Measurements from ENCODE around the gene XRCC1. TPM values are rescaled to one million over a fixed set of nuclear protein-coding genes. Genes with fewer than 3 reads are reported as not detected.

Gene XRCC1
- total RNA-seq, 4 donors from 2014 or later: 8.0 to 147 (median 15.8) TPM

- H3K9me3 ChIP-seq: no peaks in the 10 kb centered on the region
- H3K27ac ChIP-seq: no peak overlapping the region
- in situ Hi-C loops (cut with MboI; ENCODE audit: low pct_ligation_motif_present in 1 of 4, low pct_unique_long_range_greater_than_20kb in 1 of 4, low sequenced_read_pairs in 3 of 4): no loop called here
- WGBS, 2 donors (ENCODE audit: low coverage in 1 of 2): 96% methylated on average over 9 of the region's 9 CpGs; no CpG with 5 or more reads in 1 of the 2 donors
- no peak for DNase-seq
- TF ChIP-seq EP300 (IDR thresholded peaks at IDR 0.05; ENCODE audit: low read depth): no peak
- no peak for TF ChIP-seq CTCF (IDR thresholded peaks at IDR 0.05)
- no peak for TF ChIP-seq POLR2A (IDR thresholded peaks at IDR 0.05)
- TF ChIP-seq POLR2AphosphoS5 (IDR thresholded peaks at IDR 0.05): no peak
- intact Hi-C loops (cut with DNase I; ENCODE audit: low total_unique reads): no loop called here
- H3K27me3 ChIP-seq: no peaks in the 10 kb centered on the region
- no peaks in the 10 kb centered on the region for H3K4me1 ChIP-seq
- H3K4me3 ChIP-seq: no peak overlapping the region
- peaks cover 0 to 14% (median 3%) of the 10 kb centered on the region in 4 donors for H3K36me3 ChIP-seq
These were observed 31.2 kb downstream of the XRCC1 start for GRCh38 chr19:43544077-43544476.

- Histone ChIP-seq H3K9me3 (no peaks in the 10 kb centered on the region), H3K36me3 (peaks cover 0 to 23% (median 5%) of the 10 kb centered on the region in 4 donors), H3K27me3 (no peaks in the 10 kb centered on the region), H3K27ac (no peak overlapping the region), H3K4me1 (no peaks in the 10 kb centered on the region), H3K4me3 (no peak overlapping the region)
- intact Hi-C loops (cut with DNase I; ENCODE audit: low total_unique reads): no loop called here
- 91% methylated on average over 5 of the region's 5 CpGs; no CpG with 5 or more reads in 1 of the 2 donors for WGBS, 2 donors (ENCODE audit: low coverage in 1 of 2)
- no peak for DNase-seq
- TF ChIP-seq EP300 (IDR thresholded peaks at IDR 0.05; ENCODE audit: low read depth) (no peak), POLR2AphosphoS5 (IDR thresholded peaks at IDR 0.05) (no peak), POLR2A (IDR thresholded peaks at IDR 0.05) (no peak), CTCF (IDR thresholded peaks at IDR 0.05) (no peak)
- in situ Hi-C loops (cut with MboI; ENCODE audit: low pct_ligation_motif_present in 1 of 4, low pct_unique_long_range_greater_than_20kb in 1 of 4, low sequenced_read_pairs in 3 of 4): no loop called here
These were observed 33.2 kb downstream of the XRCC1 start for GRCh38 chr19:43541920-43542650.

- 96 to 100% methylated on average over 1 to 3 of the region's 3 CpGs for WGBS, 2 donors (ENCODE audit: low coverage in 1 of 2)
- in situ Hi-C loops (cut with MboI; ENCODE audit: low pct_ligation_motif_present in 1 of 4, low pct_unique_long_range_greater_than_20kb in 1 of 4, low sequenced_read_pairs in 3 of 4) (no loop called here), intact Hi-C loops (cut with DNase I; ENCODE audit: low total_unique reads) (no loop called here)
- no peak for TF ChIP-seq EP300 (IDR thresholded peaks at IDR 0.05; ENCODE audit: low read depth)
- no peak for TF ChIP-seq POLR2A (IDR thresholded peaks at IDR 0.05)
- TF ChIP-seq CTCF (IDR thresholded peaks at IDR 0.05): no peak
- TF ChIP-seq POLR2AphosphoS5 (IDR thresholded peaks at IDR 0.05): no peak
- no peak overlapping the region for H3K27ac ChIP-seq
- no peak overlapping the region for H3K4me3 ChIP-seq
- DNase-seq: no peak
- H3K9me3 ChIP-seq: no peaks in the 10 kb centered on the region
- peaks cover 0 to 20% (median 5%) of the 10 kb centered on the region in 4 donors for H3K36me3 ChIP-seq
- H3K4me1 ChIP-seq: no peaks in the 10 kb centered on the region
- H3K27me3 ChIP-seq: no peaks in the 10 kb centered on the region
These were observed 34.9 kb downstream of the XRCC1 start for GRCh38 chr19:43540381-43540780.

DNA sequence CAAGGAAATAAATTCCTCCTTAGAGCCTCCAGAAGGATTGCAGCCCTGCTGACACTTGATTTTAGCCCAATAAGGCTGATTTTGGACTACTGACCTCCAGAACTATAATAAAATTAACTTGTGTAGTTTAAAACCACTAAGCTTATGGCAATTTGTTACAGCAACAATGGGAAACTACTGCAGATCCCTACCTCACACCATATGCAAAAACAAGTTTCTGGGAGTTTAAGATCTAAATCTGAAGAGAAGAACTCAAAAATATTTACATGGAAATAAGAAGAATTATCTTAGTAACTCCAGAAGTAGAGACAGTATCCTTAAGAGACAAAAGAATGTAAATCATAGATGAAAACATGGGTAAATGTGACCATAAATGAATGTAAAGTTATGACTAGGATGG lies 36.4 kb downstream of the XRCC1 start:
- in situ Hi-C loops (cut with MboI; ENCODE audit: low pct_ligation_motif_present in 1 of 4, low pct_unique_long_range_greater_than_20kb in 1 of 4, low sequenced_read_pairs in 3 of 4): no loop called here
- Histone ChIP-seq H3K27ac (no peak overlapping the region), H3K4me3 (no peak overlapping the region), H3K27me3 (no peaks in the 10 kb centered on the region), H3K4me1 (peaks cover 0 to 5% (median 0%) of the 10 kb centered on the region in 4 donors), H3K36me3 (peaks cover 0 to 17% (median 5%) of the 10 kb centered on the region in 4 donors), H3K9me3 (no peaks in the 10 kb centered on the region)
- intact Hi-C loops (cut with DNase I; ENCODE audit: low total_unique reads): loop anchor here (10.0 kb wide), 1 partner anchor 56 kb away; the partner anchor contains the start of genes IRGQ and ZNF576
- no peak for DNase-seq
- TF ChIP-seq POLR2A (IDR thresholded peaks at IDR 0.05) (no peak), CTCF (IDR thresholded peaks at IDR 0.05) (no peak), EP300 (IDR thresholded peaks at IDR 0.05; ENCODE audit: low read depth) (no peak), POLR2AphosphoS5 (IDR thresholded peaks at IDR 0.05) (no peak)
